ENCODE data around the gene BMPR1B. TPM values are rescaled to one million over a fixed set of nuclear protein-coding genes. Genes with fewer than 3 reads are reported as not detected.
A peak's percentile ranks its signal among the peaks of the same experiment; 100 is the strongest.
"Not testable (repeated sequence)": the region's sequence is repeated elsewhere in the genome, so short reads cannot be mapped to it uniquely, and the experiment has no call there.

The BMPR1B gene
- total RNA-seq, 2 experiments from 2014 or later = not detected

DNA sequence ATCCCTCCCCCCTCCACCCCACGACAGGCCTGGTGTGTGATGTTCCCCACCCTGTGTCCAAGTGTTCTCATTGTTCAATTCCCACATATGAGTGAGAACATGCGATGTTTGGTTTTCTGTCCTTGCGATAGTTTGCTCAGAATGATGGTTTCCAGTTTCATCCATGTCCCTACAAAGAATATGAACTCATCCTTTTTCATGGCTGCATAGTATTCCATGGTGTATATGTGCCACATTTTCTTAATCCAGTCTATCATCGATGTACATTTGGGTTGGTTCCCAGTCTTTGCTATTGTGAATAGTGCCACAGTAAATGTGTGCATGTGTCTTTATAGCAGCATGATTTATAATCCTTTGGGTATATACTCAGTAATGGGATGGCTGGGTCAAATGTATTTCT, 376.3 kb downstream of the BMPR1B start:
- H3K9me3 Mint-ChIP-seq; DNase-seq; ATAC-seq (ENCODE audit: low read depth); H3K4me3 Mint-ChIP-seq; POLR2A ChIA-PET; H3K4me1 Mint-ChIP-seq; H3K36me3 Mint-ChIP-seq; H3K27ac Mint-ChIP-seq: not testable (repeated sequence)
- H3K27me3 Mint-ChIP-seq = peaks cover 22% of the 10 kb centered on the region

DNA sequence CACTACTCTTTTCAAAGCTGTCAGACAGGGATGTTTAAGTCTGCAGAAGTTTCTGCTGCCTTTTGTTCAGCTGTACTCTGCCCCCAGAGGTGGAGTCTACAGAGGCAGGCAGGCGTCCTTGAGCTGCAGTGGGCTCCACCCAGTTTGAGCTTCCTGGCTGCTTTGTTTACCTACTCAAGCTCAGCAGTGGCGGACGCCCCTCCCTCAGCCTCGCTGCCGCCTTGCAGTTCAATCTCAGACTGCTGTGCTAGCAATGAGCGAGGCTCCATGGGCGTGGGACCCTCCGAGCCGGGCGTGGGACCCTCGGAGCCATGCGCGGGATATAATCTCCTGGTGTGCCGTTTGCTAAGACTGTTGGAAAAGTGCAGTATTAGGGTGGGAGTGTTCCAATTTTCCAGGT, 381.7 kb downstream of the BMPR1B start:
- H3K27me3 Mint-ChIP-seq = peaks cover 15% of the 10 kb centered on the region
- H3K4me3 Mint-ChIP-seq; H3K9me3 Mint-ChIP-seq; H3K4me1 Mint-ChIP-seq; POLR2A ChIA-PET; DNase-seq; H3K36me3 Mint-ChIP-seq; H3K27ac Mint-ChIP-seq; ATAC-seq (ENCODE audit: low read depth): not testable (repeated sequence)

DNA sequence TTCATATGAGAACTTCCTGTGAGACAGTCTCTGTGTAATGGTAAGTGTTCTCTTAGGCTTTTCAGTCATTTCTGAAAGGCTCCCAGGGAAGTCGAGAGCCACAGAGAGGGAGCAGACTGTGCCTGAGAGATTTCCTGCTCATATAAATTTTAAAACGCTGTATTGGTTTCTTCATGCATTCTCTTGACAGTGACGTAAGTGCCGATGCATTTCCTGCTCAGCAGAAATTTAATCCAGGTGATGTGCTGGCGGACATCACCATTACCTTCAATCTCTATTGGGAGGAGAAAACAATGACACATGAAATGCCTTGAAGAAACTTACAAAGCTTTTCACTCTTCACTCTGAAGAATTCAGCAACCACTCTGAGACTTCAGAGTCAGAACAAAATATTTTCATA, 383.6 kb downstream of the BMPR1B start:
- Mint-ChIP-seq H3K9me3 (peaks cover 2% of the 10 kb centered on the region), H3K27me3 (peaks cover 24% of the 10 kb centered on the region), H3K4me3 (no peak overlapping the region), H3K27ac (no peak overlapping the region), H3K36me3 (no peaks in the 10 kb centered on the region), H3K4me1 (no peaks in the 10 kb centered on the region)
- DNase-seq (no peak), ATAC-seq (ENCODE audit: low read depth) (no peak)
- POLR2A ChIA-PET = no interaction called here

DNA sequence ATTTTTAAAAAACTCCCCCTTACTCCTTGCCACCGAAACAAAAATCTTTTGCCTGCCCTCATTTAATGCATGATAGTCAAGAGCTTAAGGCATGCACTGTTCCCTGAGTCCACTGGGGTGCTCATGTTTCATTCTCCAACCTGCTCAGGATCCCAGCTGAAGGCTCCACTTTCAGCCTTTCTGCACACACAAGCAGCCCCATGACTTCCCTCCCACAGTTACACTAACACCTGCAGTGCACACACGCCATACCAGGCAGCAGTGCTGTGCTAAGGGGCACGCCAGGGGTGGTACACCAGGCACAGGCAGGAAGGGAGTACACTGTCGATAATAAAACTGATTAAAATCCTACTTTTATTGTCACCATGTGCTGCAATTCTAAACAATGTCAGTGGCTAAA, 385.2 kb downstream of the BMPR1B start:
- H3K9me3 Mint-ChIP-seq = no peaks in the 10 kb centered on the region
- POLR2A ChIA-PET = no interaction called here
- no peak for DNase-seq
- no peak overlapping the region for H3K4me3 Mint-ChIP-seq
- H3K4me1 Mint-ChIP-seq = no peaks in the 10 kb centered on the region
- ATAC-seq (ENCODE audit: low read depth) = no peak
- H3K27ac Mint-ChIP-seq = no peak overlapping the region
- peaks cover 22% of the 10 kb centered on the region for H3K27me3 Mint-ChIP-seq
- no peaks in the 10 kb centered on the region for H3K36me3 Mint-ChIP-seq

DNA sequence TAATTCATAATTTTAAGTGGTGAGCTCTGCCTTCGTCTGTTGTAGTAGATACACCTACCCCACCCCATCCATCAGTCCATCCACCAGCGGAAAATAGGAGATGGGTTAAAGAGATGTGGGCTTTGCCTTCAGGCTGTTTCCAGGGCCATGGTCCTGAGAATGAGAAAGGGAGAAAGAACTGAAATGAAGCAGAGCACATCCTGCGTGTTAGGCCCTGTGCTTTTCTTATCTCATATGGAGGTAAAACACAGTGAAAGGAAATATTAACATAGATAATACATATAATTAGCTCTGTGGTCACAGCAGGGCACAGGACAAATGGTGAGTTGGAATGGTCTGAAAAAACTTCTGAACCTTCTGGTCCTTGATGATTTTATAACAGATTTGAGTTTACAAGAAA, 393.5 kb downstream of the BMPR1B start:
- peaks cover 5% of the 10 kb centered on the region for H3K27me3 Mint-ChIP-seq
- no peak overlapping the region for H3K27ac Mint-ChIP-seq
- ATAC-seq (ENCODE audit: low read depth) = no peak
- POLR2A ChIA-PET = no interaction called here
- no peaks in the 10 kb centered on the region for H3K9me3 Mint-ChIP-seq
- H3K4me3 Mint-ChIP-seq = no peak overlapping the region
- DNase-seq = no peak
- H3K36me3 Mint-ChIP-seq = peaks cover 1% of the 10 kb centered on the region
- H3K4me1 Mint-ChIP-seq = peaks cover 25% of the 10 kb centered on the region

DNA sequence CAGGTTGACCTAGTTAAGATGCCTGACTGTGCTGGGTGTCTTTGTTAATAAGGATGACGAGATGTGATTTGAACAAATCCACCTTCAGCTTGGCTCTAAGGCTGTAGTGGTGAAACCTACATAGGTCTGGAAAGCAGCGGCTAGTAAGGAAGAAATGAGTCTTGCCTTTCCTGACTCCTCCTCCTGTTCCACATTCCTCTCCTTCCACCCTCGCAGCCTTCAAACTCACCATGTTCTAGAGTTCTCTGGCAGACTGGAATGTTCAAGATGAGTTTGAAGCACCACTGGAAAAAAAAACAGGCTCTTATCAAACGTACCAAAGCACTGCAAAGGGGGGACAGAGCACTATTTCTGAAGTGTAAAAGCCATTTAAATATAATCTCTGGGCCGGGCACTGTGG, 395.4 kb downstream of the BMPR1B start:
- POLR2A ChIA-PET = no interaction called here
- H3K4me3 Mint-ChIP-seq = no peak overlapping the region
- H3K27ac Mint-ChIP-seq = no peak overlapping the region
- peaks cover 31% of the 10 kb centered on the region for H3K4me1 Mint-ChIP-seq
- H3K36me3 Mint-ChIP-seq = peaks cover 1% of the 10 kb centered on the region
- no peak for ATAC-seq (ENCODE audit: low read depth)
- no peaks in the 10 kb centered on the region for H3K9me3 Mint-ChIP-seq
- DNase-seq = no peak
- H3K27me3 Mint-ChIP-seq = no peaks in the 10 kb centered on the region

DNA sequence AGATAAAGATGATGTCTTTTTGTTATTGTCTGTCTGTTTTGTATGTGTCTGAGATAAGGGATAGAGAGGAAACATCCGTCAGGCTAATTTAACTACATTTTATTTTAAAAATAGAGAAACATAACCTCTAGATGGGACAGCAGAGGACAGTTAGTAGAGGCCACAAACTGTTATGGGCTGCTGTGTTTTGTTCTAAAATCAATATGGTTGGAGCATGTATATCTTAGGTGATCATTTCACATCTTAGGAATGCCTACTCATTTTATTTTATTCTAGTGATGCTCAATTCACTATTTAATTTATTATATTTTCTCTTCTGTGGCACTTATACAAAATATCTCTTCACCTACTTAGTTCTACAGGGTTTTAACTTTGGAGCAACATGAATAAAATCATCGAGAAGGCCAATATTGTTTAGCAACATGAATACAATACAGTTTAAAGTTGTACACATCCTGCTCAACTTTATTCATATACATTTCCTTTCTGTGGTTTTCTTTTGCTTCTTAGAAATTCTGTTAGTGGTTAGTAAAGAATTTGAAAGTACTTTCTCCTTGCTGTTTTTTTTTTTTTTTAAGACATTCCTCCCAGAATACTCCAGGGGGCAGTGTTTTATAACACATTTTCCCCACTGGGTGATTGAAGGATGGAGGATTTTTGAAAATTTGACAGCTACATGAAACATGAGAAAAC, 398.1 kb downstream of the BMPR1B start:
- Mint-ChIP-seq H3K9me3 (no peaks in the 10 kb centered on the region), H3K27ac (peak overlapping the region; percentile 94), H3K36me3 (peaks cover 3% of the 10 kb centered on the region), H3K4me3 (peak overlapping the region; percentile 82), H3K4me1 (peaks cover 32% of the 10 kb centered on the region), H3K27me3 (peaks cover 2% of the 10 kb centered on the region)
- DNase-seq (no peak), ATAC-seq (ENCODE audit: low read depth) (peak; percentile 85)
- POLR2A ChIA-PET = interaction anchor here (0.7 kb wide), 1 partner anchor 41 kb away, joined by 4 read pairs; no protein-coding TSS in a partner anchor

DNA sequence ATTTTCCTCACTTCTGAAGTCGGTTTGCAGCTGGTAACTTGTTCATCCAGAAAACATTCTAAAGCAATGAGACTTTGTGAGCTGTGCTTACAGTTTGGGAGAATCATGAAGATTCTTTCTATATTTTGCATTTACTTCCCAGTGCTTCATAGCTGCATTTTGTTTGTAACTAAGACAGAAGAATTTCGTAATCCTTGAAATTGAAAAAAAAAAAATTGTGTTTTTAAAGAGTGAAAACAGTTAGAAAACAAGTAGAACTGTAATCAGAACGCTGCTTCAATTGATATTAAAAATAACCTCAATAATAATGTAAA, 398.7 kb downstream of the BMPR1B start:
- Mint-ChIP-seq H3K4me3 (peak overlapping the region; percentile 82), H3K27me3 (peaks cover 2% of the 10 kb centered on the region), H3K27ac (peak overlapping the region; percentile 94), H3K9me3 (no peaks in the 10 kb centered on the region), H3K36me3 (peaks cover 3% of the 10 kb centered on the region), H3K4me1 (peaks cover 32% of the 10 kb centered on the region)
- POLR2A ChIA-PET = interaction anchor here (0.7 kb wide), 1 partner anchor 40 kb away, joined by 4 read pairs; no protein-coding TSS in a partner anchor
- DNase-seq (no peak), ATAC-seq (ENCODE audit: low read depth) (no peak)

DNA sequence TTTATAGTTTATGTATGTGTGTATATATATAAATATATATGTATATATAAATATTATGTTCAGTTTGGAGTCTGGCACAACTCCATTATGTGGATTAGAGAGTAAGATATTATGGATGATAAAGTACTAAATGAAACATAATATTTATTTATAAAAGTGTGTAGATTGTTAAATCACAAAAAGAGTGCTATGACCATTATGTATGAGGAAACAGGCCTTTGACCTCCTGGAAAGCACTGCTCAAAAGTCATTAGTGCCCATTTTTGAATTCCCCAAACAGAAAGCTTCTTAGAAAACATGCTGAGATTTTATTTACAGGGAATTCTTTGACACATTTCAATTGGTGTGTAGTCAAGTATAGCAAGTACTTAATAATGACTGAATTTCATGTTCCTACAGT, 399.8 kb downstream of the BMPR1B start:
- POLR2A ChIA-PET = no interaction called here
- no peak overlapping the region for H3K27ac Mint-ChIP-seq

DNA sequence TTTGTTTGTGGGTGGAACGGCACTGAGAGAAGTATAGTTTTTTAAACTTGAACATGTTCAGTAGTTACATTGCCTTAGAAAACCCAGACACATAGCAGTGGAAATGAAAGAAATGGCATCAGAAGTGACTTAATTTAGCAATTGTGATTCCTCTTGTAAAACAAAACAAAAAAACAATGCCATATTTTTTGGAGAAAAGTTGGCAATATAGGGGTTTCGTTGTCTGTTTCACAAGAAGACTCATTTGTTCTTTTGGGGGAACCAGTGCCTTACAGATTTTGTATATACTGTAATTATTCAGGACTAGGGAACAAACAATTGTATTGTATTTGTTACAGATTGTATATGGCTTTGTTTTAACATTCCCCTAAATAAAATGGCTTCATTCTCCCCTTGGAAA, 400.3 kb downstream of the BMPR1B start:
- no peak overlapping the region for H3K27ac Mint-ChIP-seq
- ATAC-seq (ENCODE audit: low read depth) = no peak
- peaks cover 32% of the 10 kb centered on the region for H3K4me1 Mint-ChIP-seq
- DNase-seq = no peak
- H3K27me3 Mint-ChIP-seq = peaks cover 6% of the 10 kb centered on the region
- no peak overlapping the region for H3K4me3 Mint-ChIP-seq
- peaks cover 3% of the 10 kb centered on the region for H3K36me3 Mint-ChIP-seq
- POLR2A ChIA-PET = no interaction called here
- H3K9me3 Mint-ChIP-seq = no peaks in the 10 kb centered on the region

More for the DNA sequence above, 399.8 kb downstream of the BMPR1B start:
- ATAC-seq (ENCODE audit: low read depth) (no peak), DNase-seq (no peak)
- Mint-ChIP-seq H3K4me1 (peaks cover 32% of the 10 kb centered on the region), H3K9me3 (no peaks in the 10 kb centered on the region), H3K4me3 (no peak overlapping the region), H3K36me3 (peaks cover 3% of the 10 kb centered on the region), H3K27me3 (peaks cover 2% of the 10 kb centered on the region)

DNA sequence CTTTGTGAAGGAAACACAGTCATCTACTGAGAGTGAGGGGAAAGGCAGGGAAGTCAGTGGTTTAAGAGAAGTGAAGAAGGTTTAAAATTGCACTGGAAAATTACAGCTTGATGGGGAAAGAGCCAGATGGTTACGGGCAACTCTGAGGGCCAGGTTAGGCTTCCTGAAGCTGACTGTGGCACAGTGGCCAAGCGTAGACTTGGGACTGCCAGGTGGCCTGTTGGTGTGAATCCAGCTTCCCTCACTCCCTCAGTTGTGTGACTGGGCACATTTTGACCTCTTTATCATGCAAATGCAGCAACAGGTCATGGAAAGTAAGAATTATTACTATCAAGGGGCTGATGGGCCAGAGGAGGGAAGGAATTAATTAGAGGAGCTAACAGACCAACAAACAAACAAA, 400.9 kb downstream of the BMPR1B start:
- Mint-ChIP-seq H3K4me1 (peaks cover 32% of the 10 kb centered on the region), H3K9me3 (no peaks in the 10 kb centered on the region), H3K36me3 (peaks cover 3% of the 10 kb centered on the region), H3K4me3 (no peak overlapping the region), H3K27me3 (peaks cover 7% of the 10 kb centered on the region), H3K27ac (peak overlapping the region; percentile 38)
- ATAC-seq (ENCODE audit: low read depth) (no peak), DNase-seq (no peak)
- POLR2A ChIA-PET = no interaction called here

DNA sequence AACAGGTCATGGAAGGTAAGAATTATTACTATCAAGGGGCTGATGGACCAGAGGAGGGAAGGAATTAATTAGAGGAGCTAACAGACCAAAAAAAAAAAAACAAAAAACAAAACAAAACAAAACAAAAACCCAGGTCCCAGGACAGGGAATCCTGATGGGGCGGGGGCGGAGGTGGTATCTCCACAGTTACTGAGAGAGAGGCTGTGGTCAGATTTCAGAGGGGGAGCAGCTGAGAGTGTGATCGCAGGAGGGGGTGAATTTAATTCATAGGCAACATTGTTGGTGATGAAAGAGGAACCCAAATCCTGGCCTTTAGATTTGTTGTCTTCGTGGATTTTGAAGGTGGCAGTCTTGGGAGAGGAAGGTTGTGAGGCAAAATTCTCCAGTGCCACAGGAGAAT, 401.6 kb downstream of the BMPR1B start:
- H3K27ac Mint-ChIP-seq = no peak overlapping the region

DNA sequence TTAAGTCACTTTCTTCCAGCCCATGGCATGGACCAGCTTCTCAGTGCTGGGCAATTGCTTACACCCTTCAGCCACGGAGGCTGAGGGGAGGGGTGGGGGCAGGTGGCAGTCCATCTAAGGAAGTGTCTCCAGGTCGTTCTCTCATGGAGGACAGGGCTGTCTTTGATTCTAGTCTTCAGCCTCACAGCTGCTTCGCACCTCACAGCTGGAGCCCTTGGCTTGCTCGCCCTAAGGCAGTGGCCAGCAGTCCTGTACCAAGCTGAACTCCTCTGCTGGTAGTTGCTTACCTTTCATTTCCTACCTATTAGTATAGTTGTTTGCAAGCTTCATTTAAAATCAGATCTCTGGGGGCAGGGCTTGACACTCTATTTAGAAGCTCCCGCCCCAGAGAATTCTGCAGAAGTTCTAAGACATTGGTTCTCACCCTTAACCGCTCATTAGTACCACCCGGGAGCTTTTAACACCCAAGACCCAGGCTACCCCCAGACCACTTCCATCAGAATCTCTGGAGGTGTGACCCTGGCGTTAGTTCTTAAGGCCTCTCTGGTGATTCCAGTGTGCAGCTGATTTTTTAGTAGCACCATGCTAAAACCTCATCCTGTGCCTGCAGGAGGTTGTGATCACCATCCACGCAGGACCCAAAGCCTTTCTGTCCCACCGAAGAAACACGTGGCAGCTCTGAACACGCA, 404.2 kb downstream of the BMPR1B start:
- ATAC-seq (ENCODE audit: low read depth) (no peak), DNase-seq (no peak)
- Mint-ChIP-seq H3K27ac (no peak overlapping the region), H3K4me3 (no peak overlapping the region), H3K4me1 (peaks cover 14% of the 10 kb centered on the region), H3K36me3 (peaks cover 2% of the 10 kb centered on the region), H3K27me3 (peaks cover 7% of the 10 kb centered on the region), H3K9me3 (no peaks in the 10 kb centered on the region)
- POLR2A ChIA-PET = no interaction called here

More for the DNA sequence above, 401.6 kb downstream of the BMPR1B start:
- DNase-seq = no peak
- no peak overlapping the region for H3K4me3 Mint-ChIP-seq
- peaks cover 29% of the 10 kb centered on the region for H3K4me1 Mint-ChIP-seq
- H3K27me3 Mint-ChIP-seq = peaks cover 7% of the 10 kb centered on the region
- ATAC-seq (ENCODE audit: low read depth) = no peak
- H3K9me3 Mint-ChIP-seq = no peaks in the 10 kb centered on the region
- POLR2A ChIA-PET = no interaction called here
- H3K36me3 Mint-ChIP-seq = peaks cover 3% of the 10 kb centered on the region

DNA sequence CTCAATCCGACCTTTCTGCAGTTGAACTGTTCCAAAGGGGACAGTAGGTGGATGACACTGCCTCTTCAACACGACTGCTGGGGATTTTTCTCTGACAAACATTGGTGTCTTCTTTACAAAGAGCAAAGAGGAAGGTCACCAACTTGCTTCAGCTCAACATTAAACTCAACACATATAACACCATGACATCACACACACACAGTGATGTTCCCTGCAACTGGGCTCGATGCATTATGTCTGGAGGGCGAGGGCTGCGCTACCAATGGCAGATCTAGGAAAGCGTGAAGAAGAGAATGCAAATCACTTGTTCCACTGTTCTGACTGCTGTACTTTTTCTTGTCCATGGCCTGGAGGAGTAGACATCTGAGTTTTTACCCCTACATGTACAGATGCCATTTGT, 405.1 kb downstream of the BMPR1B start:
- POLR2A ChIA-PET = no interaction called here
- Mint-ChIP-seq H3K36me3 (peaks cover 2% of the 10 kb centered on the region), H3K27me3 (peaks cover 7% of the 10 kb centered on the region), H3K4me1 (peaks cover 19% of the 10 kb centered on the region), H3K4me3 (no peak overlapping the region), H3K27ac (no peak overlapping the region), H3K9me3 (no peaks in the 10 kb centered on the region)
- DNase-seq = no peak
- ATAC-seq (ENCODE audit: low read depth) = no peak

Data from activated naive CD8-positive, alpha-beta T cell treated with anti-CD3 and anti-CD28 coated beads, Interleukin-2, amount 10 ng/mL, durations not matched to agents 7 days and 5 days (primary cell).